ENCODE results near the gene SNAP47.

The SNAP47 gene

DNA sequence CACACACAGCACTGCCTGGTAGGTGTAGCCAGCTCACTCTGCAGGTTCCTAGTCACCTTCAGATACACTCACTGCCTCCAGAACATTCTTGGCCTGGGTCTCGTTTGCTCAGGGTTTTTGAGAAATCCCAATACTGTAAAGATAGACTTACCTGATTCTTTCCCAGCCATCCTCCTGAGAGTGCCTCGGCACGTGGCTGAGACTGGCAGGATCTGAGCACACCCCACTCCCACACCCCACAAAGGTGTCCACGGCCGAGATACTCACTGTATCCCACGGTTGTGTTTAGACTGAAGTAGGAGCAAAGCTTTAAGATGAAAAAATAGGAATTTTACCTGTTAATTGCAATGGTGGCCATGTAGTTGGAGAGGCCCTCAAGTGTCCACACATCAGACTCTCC is 33.4 kb downstream of the SNAP47 start:
- DNase-seq (ENCODE audit: low spot score) = no peak

DNA sequence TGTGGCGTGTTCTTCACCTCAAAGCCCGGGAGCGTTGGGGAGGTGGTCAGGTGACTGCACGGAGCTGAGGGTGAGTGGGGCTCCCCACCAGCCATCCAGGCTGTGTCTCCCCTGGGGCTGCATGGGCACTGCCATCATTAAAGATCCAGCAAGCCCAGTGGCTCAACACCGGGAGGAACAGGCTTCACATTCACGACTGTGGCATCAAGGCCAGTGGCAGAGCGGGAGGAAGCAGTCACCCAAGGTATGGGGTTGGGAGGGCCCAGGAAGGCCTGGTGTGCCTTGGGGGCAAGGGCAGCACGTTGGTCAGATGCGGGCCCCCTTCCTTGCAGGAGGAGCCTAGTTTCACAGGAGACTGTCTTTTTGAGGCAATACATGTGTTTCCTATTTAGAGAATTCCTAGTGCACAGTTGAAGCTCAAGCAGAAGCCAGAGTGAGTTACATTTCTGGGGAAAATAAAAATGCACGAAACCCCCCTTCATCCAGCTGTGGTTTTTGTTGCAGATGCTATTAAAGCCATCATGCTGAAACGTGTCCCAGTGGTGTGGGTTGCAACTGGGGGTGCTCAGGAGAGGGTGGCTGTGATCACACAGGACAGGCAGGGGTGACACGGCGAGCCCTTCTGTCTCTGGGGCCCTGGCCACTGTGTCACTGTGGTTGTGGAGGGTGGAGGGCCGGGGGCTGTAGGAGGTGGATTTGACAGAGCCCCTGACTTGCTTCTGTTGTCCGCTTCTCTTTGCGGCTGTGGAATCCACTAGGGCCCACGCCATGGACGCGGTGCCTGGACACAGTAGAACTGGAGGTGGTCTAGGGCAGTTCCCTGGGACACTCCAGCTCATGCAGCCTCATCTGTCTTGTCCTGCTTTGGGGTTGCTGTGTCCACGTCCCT is 34.1 kb downstream of the SNAP47 start:
- DNase-seq (ENCODE audit: low spot score) = no peak

DNA sequence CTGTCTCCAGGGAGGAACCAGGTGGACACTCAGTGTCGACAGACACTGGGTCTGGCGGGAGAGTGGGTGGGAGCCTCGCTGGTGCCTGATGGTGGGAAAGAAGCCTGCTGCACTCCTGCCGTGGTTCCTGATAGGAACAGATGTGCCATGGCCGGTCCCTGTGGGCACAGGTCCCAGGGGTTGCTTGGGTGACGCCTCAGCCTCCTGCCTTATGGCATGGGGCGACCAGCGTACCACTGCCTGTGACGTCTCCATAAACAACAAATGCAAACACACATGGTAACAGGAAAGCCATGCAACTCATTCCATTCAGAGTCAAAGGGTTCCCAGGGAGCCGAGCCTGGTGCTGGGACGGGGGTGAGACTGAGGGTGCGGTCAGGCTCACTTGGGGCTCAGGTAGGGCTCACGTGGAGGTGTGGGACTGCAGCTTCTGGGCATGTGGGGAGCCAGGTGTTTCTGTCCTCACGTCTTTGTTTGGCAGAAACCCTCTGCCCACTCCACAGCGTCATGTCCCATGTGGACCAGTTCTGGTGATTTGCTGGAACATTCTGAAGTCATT is 34.8 kb downstream of the SNAP47 start:
- DNase-seq (ENCODE audit: low spot score) = no peak

DNA sequence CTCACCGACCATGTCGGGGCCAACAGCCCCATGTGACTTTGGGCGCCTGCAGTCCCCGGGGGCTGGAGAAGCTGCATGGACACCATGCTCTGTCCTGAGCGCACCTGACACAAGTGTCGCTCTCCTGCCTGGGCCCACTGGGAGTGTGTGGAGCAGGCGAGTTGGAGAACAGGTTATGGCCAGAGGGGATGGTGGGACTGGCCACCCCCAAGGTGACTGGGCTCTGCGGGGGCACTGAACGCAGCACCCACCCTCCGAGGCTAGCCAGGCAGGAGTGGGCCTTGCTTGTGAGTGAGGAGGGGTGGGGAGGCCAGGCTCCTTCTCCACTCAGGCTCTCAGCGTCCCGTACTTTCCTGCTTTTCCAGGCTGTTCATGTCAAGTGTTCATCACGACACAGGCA is 35.6 kb downstream of the SNAP47 start:
- no peak for DNase-seq (ENCODE audit: low spot score)

DNA sequence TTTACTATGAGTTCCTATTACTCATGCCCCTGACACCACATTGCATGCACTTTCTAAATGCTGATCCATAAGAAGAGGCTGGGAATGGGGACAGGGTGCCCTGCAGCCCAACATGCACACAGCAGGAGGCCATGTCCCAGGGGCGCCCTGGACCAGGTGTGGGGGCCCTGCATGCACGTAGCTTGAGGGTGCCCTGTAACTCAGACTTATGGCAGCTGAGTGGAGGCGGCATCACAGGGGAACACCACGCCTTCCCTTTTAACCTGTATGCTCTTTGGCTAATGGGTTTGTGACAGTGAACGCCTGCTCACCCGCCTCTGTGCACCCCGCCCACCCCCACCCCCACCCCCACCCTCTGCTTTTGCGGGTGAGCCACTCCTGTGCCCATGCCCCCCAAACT is 36.1 kb downstream of the SNAP47 start:
- no peak for DNase-seq (ENCODE audit: low spot score)

DNA sequence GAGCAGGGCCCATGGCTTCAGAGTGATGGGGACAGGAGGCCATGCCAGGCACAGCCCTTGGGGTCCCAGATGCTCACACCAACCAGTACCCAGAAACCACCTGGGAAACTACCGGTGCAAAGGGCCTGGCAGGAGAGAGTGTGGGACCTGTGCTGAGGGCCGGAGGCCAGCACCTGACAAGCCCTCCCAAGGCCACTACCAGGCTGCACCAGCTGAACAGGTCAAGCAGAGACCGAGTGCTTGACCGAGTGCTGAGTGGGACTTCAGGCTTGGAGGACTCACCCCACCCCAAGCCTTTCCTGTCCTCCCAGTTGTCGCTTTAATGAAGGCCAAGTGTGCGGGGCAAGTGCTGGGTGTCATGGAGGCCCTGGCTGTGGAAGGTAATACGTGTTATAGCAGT is 36.5 kb downstream of the SNAP47 start:
- no peak for DNase-seq (ENCODE audit: low spot score)

DNA sequence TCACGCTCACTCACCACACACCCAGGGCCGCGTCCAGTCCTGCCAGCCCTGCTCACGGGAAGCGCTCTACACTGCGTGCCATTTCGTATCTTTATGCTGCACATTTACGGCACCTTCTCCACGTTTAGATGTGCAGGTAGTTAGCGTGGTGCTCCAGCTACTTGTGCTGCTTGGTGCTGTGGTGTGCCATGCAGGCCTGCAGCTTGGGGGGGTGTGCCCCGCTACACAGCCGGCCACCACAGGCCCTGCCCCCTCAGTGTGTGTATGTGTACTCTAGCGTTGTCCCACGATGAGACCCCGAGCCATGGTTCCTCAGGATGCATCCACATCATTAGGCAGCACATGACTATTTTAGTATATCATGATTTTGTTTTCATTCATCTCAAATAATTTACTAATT is 38.3 kb downstream of the SNAP47 start:
- DNase-seq (ENCODE audit: low spot score) = no peak

DNA sequence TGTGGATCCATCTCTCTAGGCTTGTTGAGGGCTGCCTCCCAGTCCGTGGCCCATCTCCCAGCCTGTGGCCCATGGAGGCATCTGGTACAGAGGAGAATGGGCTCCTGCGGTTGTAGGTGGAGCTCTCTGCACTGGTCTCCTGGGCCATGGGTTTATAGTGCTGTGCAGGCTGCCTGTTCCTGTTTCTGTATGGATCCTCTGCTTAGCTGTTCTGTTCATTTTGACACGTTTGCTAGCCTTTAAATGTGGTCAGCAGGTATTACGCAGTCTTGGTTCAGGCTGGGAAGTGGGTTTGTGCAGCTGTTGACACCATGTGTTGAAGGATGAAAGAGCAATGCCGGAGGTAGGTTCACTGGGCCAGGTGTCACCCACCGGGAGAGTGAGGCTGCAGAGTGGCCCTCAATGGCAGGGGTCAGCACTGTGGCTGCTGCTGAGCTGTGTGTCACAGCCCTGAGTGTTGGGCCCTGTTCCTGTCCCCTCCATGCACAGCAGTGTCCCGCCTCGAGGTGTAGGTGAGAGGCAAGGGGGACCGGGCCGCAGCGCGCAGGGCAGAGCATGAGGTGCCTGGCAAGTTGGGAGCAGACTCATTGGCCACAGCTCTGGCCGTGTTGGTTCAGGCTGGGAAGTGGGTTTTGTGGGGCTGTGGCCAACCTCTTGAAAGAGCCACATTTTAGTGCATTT is 39.0 kb downstream of the SNAP47 start:
- DNase-seq (ENCODE audit: low spot score) = no peak

DNA sequence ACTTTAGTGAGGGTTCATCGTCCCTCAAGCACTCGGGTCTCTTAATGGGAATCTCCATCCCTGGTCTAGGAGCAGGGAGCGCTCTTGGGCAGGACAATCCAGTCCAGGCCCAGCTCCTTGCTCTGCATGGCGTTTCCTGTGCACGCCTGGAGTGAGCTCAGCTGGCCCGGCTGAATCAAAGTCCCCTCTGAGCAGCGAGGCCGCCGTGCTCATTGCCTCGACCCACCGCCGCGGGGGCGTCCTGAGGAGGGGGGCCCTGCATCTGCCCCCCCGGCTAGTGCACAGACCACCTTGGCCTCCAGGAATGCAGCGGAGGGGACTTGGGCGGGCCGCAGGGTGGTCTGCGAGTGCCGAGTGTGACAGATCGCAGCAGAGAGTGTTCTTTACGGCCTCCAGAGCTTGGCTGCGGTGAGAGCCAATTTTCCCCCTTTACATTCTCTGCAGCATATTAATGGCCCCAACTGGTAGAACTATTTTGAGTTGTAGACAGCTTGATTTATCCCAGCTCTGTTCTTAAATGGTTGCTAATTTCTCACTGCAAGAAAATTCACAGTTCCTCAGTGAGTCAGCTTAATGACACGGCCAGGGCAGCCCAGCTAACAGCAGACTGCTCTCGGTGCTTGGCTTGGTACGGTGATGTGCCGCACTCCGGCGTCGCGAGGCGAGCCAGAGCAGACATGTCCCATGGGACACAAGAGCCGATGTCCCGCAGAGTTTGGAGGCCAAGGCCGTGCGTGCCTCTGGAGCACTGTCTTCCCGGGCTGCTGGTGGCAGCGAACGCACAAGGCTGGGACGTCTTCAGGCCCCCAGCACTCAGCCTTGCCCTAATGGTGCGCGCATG is 39.8 kb downstream of the SNAP47 start:
- no peak for DNase-seq (ENCODE audit: low spot score)

DNA sequence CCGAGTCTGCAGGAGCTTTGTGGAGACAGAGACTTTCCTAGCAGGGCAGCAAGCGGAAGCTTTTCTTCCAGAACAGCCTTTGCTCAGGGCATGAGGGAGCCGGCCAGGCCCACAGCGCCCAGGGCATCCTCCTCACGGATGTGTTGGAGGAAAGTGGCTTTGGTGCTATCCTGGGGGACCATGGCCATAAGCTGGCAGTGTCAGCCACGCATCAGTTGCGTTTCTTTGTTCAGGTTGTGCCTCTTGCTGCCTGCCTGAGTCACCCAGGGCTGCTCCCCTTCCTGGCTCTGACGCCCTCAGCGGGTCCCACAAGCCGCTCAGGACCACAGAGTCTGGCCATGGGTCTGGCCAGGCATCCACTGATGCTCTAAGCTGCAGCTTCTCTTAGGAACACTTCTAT is 40.6 kb downstream of the SNAP47 start:
- peak; percentile 33 for DNase-seq (ENCODE audit: low spot score)

DNA sequence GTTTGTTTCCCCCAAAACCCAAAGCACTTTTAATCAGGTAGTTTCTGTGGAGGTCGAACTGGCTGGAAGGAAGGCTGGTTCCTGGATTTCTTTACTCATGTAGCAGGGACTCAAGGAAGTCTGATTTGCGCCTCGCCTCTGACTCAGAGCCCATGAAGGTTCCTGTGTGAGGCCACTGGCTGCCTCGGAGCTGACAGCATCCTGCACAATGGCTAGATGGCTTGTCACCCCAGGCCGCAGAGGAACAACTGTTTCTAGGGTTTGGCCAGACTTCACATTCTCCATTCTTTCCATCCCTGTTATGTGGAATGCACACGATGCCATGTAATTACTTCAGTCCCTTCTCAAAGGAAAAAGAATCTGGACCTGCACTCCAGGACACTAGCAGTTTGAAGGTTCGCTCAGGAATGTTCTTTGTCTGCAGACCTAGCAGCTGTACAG is 41.1 kb downstream of the SNAP47 start:
- peak; percentile 84 for DNase-seq (ENCODE audit: low spot score)

DNA sequence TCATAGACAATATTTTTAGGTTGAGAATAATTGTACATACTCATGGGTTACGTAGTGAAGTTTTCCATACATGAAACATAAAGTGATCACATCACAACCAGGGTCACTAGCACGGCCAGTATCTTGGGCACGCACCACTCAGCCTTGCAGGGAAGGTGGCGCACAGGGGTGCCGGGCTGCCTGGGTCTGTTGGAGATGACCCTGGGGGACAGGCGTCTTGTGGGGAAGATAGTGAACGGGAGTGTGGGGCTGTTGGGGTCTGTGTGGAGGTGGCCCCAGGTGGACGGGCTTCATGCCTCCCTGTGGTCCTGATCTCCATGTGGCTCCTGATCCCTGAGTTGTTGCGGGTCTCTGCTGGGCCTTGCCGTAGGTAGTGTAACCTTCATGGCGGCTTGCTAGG is 41.9 kb downstream of the SNAP47 start:
- no peak for DNase-seq (ENCODE audit: low spot score)

DNA sequence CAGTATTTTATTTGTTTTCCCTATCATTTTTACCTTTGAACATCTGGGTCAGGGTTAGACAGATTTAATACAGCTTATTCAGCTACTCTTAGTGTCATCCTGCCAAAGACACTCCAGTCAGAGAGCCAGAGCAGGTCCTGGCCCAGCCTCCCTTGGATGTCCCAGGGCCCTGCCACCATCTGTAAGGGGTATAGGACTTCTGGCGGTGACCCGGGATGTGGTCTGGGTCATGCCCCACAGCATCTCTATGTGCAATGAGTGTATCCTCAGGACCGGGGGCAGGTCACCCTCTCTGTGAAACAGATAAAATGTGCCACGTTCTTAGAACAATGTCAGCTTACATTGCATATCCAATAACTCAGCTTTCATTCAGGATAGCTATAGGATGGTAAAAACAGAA is 42.4 kb downstream of the SNAP47 start:
- no peak for DNase-seq (ENCODE audit: low spot score)

DNA sequence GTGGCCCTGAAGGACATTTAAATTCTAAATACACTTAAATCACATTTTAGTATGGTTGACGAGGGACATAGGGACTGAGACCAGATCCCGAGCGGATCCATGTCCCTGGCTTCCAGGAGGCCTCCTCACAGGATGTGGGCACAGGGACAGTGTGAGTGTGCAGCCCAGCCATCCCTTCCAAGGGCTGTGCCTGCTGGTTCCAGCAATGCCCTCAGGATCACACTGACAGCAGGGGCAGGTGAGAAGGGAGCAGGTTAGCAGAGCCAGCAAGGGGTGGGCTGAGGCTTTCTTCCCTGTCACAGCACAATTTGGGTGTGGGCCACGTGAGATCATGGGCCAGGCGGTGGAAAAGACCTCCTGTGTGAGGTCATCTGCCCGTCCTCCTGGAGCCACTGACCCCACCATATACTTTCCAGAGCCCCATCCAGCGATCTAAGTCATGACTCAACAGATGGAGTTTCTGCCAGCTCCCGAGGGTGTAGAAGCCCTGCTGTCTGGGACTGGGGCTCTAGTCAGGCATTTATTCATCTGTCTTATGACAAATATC is 43.2 kb downstream of the SNAP47 start:
- no peak for DNase-seq (ENCODE audit: low spot score)

DNA sequence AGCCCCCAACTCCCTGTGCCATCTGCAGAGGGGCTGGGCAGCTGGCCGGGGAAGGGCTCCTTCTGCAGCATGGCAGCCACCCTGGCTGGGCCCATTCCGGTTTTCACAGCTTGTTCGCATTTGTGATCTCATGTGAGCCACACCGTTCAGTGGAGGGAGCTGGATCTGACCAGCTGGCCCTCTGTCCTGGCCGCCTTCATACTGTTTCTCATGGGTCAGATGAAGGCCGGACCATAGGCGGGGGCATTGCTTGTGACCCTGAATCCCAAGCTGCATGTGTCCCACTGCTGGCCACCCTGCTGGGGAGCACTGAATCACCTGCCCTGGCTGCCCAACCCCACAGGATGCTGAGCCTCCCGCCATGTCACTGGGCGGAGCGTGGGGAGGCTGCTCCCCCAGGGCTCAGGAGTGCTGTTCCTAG is 43.8 kb downstream of the SNAP47 start:
- DNase-seq (ENCODE audit: low spot score) = no peak

DNA sequence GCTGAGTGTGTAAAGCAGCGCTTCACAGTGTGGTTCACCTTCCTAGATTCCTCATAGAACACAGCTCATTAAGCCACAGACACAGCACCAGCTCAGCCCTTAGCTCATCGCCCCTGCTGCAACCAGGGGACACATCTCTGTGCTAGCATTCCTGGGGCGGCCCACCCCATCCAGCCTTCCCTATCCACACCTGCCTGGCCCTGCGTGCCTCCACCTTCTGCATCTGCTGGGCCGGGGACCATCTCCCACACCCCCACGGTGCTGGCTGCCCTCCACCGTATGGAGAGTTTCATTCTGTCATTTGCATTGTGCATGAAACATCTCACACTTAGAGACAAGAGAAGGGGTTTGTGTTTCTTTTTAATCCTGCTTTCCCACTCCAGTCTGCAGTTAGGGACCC is 44.5 kb downstream of the SNAP47 start:
- no peak for DNase-seq (ENCODE audit: low spot score)

DNA sequence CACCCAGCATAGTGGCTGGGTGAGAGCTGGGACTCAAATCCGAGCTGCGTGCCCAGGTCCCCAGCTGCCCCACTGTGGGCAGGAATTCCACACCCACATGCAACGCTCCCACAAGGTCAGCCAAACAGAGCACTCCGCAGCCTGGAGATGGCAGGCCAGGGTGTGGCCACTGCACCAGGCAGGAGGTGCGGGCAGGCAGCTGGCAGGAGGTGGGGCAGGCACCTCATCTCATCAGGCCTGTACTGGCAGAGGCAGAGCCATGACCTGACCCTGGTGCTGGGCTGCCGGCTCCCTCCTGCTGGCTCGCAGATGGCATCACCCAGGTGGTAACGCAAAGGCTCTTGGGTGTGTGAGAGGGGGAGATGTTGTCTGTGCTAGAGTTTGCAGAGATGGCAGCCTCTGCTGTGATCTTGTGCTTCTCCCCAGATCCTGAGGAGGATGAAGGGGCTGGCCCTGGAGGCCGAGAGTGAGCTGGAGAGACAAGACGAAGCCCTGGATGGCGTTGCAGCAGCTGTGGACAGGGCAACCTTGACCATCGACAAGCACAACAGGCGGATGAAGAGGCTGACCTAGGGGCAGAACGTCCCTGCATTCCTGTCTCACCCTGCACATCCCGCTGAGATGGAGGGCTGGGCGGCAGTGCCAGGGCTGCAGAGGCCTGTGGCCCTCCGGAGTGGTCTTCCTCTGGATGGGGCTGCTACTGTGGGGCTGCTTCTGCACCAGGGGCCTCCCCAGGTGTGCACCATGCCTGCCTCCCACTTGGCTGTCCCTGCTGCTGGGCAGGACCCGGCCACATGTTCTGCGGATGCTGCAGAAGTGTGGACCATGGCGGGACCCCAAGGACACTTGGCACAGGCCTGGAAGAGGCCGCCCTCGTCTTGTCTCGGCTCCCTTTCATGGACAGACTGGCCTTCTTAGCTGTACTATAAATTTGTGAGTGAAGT is 45.1 kb downstream of the SNAP47 start:
- DNase-seq (ENCODE audit: low spot score) = no peak

DNA sequence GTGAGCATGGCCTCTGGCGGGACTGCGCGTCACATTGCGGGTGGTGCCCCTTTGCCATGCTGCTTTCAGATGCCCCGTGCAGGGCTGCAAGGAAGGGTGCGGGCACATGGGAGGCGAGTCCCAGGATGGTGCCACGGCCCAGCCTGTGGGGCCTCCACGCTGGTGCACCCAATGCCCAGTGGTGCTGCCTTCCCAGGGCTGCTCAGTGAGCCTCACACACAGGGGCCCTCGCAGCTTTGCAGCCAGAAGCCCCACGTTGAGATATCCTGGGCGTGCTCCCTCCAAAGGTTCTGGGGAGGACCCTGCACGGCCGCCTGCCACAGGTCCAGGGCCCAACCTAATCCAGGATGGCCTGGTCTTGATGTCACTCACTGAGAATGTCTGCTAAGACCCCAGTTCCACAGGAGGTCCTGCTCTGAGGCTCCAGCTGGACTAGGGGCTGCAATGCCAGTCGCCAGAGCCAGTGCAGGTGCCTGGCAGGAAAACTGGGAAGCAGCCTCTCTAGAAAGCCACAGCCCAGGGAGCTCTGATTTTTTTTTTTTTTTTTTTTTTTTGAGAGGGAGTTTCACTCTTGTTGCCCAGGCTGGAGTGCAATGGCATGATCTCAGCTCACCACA is 46.2 kb downstream of the SNAP47 start:
- no peak for DNase-seq (ENCODE audit: low spot score)

DNA sequence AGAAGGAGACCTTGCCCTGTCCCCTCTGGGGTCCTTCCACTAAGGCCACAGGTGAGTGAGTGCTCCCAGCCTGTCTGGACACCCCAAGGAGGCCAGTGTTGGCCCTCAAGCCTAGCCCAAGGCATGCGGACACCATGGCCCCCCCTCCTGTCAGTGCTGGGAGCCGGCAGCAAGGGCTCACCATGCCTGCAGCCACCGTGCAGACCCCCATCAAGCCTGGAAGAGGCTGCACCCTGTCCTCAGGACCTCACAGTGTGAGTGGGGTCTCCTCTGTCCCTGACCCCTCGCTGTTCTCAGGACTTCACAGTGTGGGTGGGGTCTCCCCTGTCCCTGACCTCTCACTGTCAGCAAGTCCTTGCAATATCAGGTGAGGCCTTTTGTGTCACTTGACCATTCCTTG is 47.0 kb downstream of the SNAP47 start:
- no peak for DNase-seq (ENCODE audit: low spot score)

DNA sequence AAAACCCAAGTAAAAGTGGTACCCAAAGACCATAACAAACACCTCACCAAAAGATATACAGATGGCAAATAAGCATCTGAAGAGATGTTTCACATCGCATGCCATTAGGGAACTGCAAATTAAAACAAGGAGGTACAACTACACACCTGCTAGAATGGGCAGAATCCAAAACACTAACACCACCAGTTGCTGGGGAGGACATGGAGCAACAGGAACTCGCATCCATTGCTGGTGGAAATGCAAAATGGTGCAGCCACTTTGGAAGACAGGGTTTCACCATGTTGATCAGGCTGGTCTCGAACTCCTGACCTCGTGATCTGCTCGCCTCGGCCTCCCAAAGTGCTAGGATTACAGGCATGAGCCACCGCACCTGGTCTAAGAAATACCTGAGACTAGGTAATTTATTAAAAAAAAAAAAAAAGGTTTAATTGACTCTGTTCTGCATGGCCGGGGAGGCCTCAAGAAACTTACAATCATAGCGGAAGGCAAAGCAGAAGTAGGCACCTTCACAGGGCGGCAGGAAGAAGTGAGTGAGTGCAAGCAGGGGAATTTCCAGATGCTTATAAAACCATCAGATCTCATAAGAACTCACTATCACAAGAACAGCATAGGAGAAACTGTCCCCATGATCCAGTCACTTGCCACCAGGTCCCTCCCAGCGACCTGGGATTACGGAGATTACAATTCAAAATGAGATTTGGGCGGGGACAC is 50.0 kb downstream of the SNAP47 start:
- no peak for DNase-seq (ENCODE audit: low spot score)

Measured in kidney capillary endothelial cell (primary cell).